Prostate gland (tissue), 2 donors: Measurements from ENCODE around the gene TMEM272. TPM values are rescaled to one million over a fixed set of nuclear protein-coding genes. Genes with fewer than 3 reads are reported as not detected.

Source experiments
- DNase-seq: peaks from one replicate; pipeline ENCODE4 v3.0.0-alpha.2; 2019; ENCODE audit warnings: low spot score
- H3K27ac ChIP-seq, 2 donors: fragments of 200-600 bp; sonication (generic); 2 replicates each; pipeline ENCODE4 v1.5.1; 2017 to 2019
- H3K27me3 ChIP-seq: fragments of 200-600 bp; sonication (generic); replicated peaks from 2 replicates; pipeline ENCODE4 v1.5.1; 2019; ENCODE audit not compliant: insufficient read depth
- H3K36me3 ChIP-seq, 2 donors: fragments of 200-600 bp; sonication (generic); 1 replicate in 1 of 2; 2 replicates in 1 of 2; pipeline versions ENCODE4 v1.5.1 to v1.8.1; 2017 to 2019
- H3K4me1 ChIP-seq: fragments of 200-600 bp; sonication (generic); replicated peaks from 2 replicates; pipeline ENCODE4 v1.5.1; 2019
- H3K4me3 ChIP-seq, 2 donors: fragments of 200-600 bp; sonication (generic); 2 replicates each; pipeline ENCODE4 v1.5.1; 2017 to 2019
- H3K9me3 ChIP-seq: fragments of 200-600 bp; sonication (generic); 2 replicates; pipeline ENCODE4 v1.5.1; 2017
- POLR2A ChIP-seq: fragments of 450-650 bp; IDR thresholded peaks from one replicate; pipeline ENCODE4 v1.6.1; 2016; ENCODE audit warnings: antibody characterized with exemption, mild to moderate bottlenecking
- POLR2AphosphoS5 ChIP-seq: sonication (generic); formaldehyde crosslinking; IDR thresholded peaks from one replicate; pipeline ENCODE4 v1.6.1; 2017; ENCODE audit warnings: antibody characterized with exemption
- WGBS: methylation state at CpG from one replicate; pipeline ENCODE4 v1.1.5; 2018; 5-methylcytosine and 5-hydroxymethylcytosine counted together
- intact Hi-C: fragments of 100-400 bp; cut with DNase I; formaldehyde crosslinking; loops from one replicate; pipeline ENCODE4 v1.14.2; 2022
- total RNA-seq, 2 donors: library from RNA; depleted of rRNA; stranded (reverse); fragments of >200 nt; gene quantifications; one replicate each; pipeline ENCODE4 v1.1.0, GENCODE V29; 2016
- TF ChIP-seq, protein P1 (sequence below), 4 experiments: fragments of 200-600 bp in 2 of 4; fragments of 450-650 bp in 2 of 4; sonication (generic) in 2 of 4; IDR thresholded peaks; 1 replicate in 3 of 4; 2 replicates in 1 of 4; pipeline ENCODE4 v1.5.1; 2016 to 2019; ENCODE audit warnings: antibody characterized with exemption in 4 of 4, mild to moderate bottlenecking in 2 of 4, moderate library complexity in 2 of 4

The TMEM272 gene
- total RNA-seq, 2 donors from 2014 or later: 0.28 TPM; not detected in 1

DNA sequence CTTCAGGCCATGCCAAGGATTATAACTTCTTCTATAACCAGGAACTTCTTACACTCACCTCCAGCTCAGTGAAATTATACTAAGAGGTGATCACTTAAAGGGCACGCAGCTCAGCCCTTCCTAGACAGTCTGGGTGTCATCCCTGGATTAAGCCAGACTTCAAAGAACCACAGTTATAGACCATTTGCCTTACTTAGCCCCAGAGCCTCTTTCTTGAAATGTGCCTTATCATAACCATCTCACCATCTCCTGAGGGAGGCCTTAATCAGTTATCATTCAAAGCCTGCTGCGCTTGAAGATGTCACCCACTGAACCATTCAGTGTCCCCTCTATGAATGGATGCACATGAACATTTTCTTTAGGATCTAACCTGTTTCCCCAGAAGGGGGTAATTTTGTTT is 30.9 kb downstream of the TMEM272 start:
- Histone ChIP-seq H3K36me3 (no peaks in the 10 kb centered on the region), H3K4me1 (no peaks in the 10 kb centered on the region), H3K27ac (no peak overlapping the region), H3K27me3 (no peaks in the 10 kb centered on the region), H3K9me3 (no peaks in the 10 kb centered on the region), H3K4me3 (no peak overlapping the region)
- intact Hi-C loops: loop anchor here (10.0 kb wide), 2 partner anchors 201 to 311 kb away; partner anchors contain the start of genes ALG11, ATP7B and NEK5
- TF ChIP-seq, protein P1, sequence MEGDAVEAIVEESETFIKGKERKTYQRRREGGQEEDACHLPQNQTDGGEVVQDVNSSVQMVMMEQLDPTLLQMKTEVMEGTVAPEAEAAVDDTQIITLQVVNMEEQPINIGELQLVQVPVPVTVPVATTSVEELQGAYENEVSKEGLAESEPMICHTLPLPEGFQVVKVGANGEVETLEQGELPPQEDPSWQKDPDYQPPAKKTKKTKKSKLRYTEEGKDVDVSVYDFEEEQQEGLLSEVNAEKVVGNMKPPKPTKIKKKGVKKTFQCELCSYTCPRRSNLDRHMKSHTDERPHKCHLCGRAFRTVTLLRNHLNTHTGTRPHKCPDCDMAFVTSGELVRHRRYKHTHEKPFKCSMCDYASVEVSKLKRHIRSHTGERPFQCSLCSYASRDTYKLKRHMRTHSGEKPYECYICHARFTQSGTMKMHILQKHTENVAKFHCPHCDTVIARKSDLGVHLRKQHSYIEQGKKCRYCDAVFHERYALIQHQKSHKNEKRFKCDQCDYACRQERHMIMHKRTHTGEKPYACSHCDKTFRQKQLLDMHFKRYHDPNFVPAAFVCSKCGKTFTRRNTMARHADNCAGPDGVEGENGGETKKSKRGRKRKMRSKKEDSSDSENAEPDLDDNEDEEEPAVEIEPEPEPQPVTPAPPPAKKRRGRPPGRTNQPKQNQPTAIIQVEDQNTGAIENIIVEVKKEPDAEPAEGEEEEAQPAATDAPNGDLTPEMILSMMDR (IDR thresholded peaks at IDR 0.05): no peak
- TF ChIP-seq POLR2A (no peak), POLR2AphosphoS5 (no peak)
- 97% methylated on average over 2 of the region's 2 CpGs for WGBS
- no peak for DNase-seq

DNA sequence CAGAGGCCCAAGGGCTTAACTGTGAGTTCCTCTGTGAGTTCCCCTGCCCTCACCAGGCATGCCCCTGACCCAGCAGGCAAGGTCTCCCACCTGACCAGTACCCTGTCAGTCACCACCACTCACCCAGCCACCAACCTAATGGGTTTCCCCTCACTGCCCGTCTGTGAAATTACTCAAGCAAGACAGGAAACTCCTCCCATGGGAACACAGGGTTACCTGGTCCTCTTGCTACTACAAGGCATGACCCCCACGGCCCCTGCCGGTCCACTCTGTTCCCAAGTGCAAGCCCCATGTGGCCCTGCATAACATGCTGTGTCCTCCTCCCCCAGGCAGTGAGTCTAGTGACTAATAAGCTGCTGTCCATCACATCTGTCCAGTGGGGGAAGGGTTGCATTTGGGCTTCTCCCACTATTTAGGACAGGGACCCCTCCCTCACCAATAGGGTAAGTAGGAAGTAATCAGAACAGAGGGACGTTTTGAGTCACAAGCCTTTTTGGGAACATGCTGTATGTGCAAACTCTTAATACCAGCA is 33.0 kb downstream of the TMEM272 start:
- H3K27me3 ChIP-seq: no peaks in the 10 kb centered on the region
- H3K4me3 ChIP-seq: no peak overlapping the region
- WGBS: 68% methylated on average over 4 of the region's 4 CpGs
- no peak overlapping the region for H3K27ac ChIP-seq
- TF ChIP-seq POLR2AphosphoS5 (no peak), POLR2A (no peak)
- TF ChIP-seq, protein P1 (IDR thresholded peaks at IDR 0.05): no peak
- no peaks in the 10 kb centered on the region for H3K4me1 ChIP-seq
- H3K9me3 ChIP-seq: no peaks in the 10 kb centered on the region
- intact Hi-C loops: loop anchor here (10.0 kb wide), 2 partner anchors 203 to 313 kb away; partner anchors contain the start of genes ALG11, ATP7B and NEK5
- H3K36me3 ChIP-seq: no peaks in the 10 kb centered on the region
- no peak for DNase-seq

DNA sequence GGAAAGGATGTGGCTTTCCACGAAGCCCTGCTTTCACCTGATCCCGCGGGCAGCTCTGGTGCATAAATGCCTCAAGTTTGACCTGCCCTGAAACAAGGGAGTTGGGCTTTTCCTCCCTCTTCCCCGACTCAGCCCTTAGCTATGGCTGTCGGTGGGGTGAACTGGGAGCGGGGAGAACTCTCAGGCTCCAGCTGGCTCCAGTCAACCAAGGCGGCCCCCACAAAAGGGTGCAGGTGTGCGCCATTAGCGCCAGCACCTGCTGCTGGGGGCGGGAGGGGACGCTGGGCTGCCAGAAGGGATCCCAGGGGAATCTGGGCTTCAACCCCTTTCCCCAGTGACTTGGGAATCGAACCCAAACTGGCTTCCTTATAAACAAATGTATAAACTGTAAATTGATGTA is 33.9 kb downstream of the TMEM272 start:
- DNase-seq: no peak
- WGBS: 76% methylated on average over 12 of the region's 12 CpGs
- intact Hi-C loops: loop anchor here (10.0 kb wide), 2 partner anchors 204 to 314 kb away; partner anchors contain the start of genes ALG11, ATP7B and NEK5
- Histone ChIP-seq H3K4me1 (no peaks in the 10 kb centered on the region), H3K9me3 (no peaks in the 10 kb centered on the region), H3K27me3 (no peaks in the 10 kb centered on the region), H3K27ac (no peak overlapping the region), H3K4me3 (no peak overlapping the region), H3K36me3 (no peaks in the 10 kb centered on the region)
- TF ChIP-seq POLR2A: no peak
- TF ChIP-seq, protein P1 (IDR thresholded peaks at IDR 0.05): no peak
- TF ChIP-seq POLR2AphosphoS5: no peak

DNA sequence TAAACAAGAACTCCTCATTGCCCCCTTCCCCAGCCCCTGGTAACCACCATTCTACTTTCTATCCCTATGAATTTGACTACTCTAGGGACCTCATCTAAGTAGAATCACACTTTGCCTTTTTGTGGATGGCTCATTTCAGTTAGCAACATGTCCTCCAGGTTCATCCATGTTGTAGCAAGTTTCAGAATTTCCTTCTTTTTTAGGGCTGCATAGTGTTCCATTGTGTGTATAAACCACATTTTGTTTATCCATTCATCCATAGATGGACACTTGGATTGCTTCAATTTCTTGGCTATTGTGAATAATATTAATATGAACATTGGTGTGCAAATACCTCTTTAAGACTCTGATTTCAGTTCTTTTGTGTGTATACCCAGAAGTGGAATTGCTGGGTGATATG is 36.2 kb downstream of the TMEM272 start:
- no peak for DNase-seq
- no peaks in the 10 kb centered on the region for H3K9me3 ChIP-seq
- H3K36me3 ChIP-seq: no peaks in the 10 kb centered on the region
- H3K27me3 ChIP-seq: no peaks in the 10 kb centered on the region
- TF ChIP-seq POLR2A (no peak), POLR2AphosphoS5 (no peak)
- TF ChIP-seq, protein P1 (IDR thresholded peaks at IDR 0.05): no peak
- intact Hi-C loops: no loop called here
- no peak overlapping the region for H3K4me3 ChIP-seq
- H3K4me1 ChIP-seq: peaks cover 5% of the 10 kb centered on the region
- no peak overlapping the region for H3K27ac ChIP-seq

DNA sequence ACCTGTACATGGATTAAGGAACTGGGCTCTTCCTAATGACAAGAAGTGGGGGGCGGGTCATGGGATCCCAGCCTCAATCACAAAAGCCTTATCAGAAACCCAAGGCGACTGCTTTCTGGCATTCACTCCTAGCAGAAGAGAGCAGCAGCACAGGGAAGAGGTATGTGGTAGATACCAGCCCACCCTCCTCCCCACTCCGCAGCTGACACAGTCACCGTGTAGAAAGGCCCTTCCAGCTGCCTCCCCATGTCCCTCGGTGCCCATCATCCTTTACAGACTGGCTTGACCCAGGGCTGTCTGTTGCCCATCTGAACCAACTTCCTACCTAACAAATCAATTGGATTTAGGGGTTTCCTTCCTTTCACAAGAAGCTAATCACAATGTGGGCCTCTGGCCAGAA is 37.9 kb downstream of the TMEM272 start:
- H3K27ac ChIP-seq: no peak overlapping the region
- H3K27me3 ChIP-seq: no peaks in the 10 kb centered on the region
- no peaks in the 10 kb centered on the region for H3K36me3 ChIP-seq
- WGBS: 75% methylated on average over 5 of the region's 5 CpGs
- H3K4me1 ChIP-seq: peaks cover 13% of the 10 kb centered on the region
- H3K9me3 ChIP-seq: no peaks in the 10 kb centered on the region
- no peak overlapping the region for H3K4me3 ChIP-seq
- no peak for DNase-seq
- TF ChIP-seq POLR2A: no peak
- TF ChIP-seq, protein P1 (IDR thresholded peaks at IDR 0.05): no peak
- TF ChIP-seq POLR2AphosphoS5: no peak
- intact Hi-C loops: no loop called here
